Lower lobe of right lung (tissue), 2 donors: ENCODE data around the gene NLRP8. TPM values are rescaled to one million over a fixed set of nuclear protein-coding genes. Genes with fewer than 3 reads are reported as not detected.
"Not testable (repeated sequence)": the region's sequence is repeated elsewhere in the genome, so short reads cannot be mapped to it uniquely, and the experiment has no call there.

ENCODE experiments used
- ATAC-seq, 2 donors: fragments of 200-7000 bp; cut with Tn5 transposase; one replicate each; pipeline ENCODE4 v1.9.1; 2020 to 2022; ENCODE audit warnings: mild to moderate bottlenecking in 2 of 2, moderate library complexity in 2 of 2
- DNase-seq: peaks from one replicate; pipeline ENCODE4 v3.0.0-alpha.2; 2020
- H3K27ac ChIP-seq: fragments of 200-600 bp; one replicate; pipeline ENCODE4 v1.8.0; 2022
- H3K27me3 ChIP-seq: fragments of 200-600 bp; one replicate; pipeline ENCODE4 v1.8.0; 2022; ENCODE audit warnings: low read depth
- H3K36me3 ChIP-seq: fragments of 200-600 bp; one replicate; pipeline ENCODE4 v1.8.0; 2022; ENCODE audit warnings: mild to moderate bottlenecking
- H3K4me1 ChIP-seq: fragments of 200-600 bp; one replicate; pipeline ENCODE4 v1.8.0; 2022
- H3K4me3 ChIP-seq: fragments of 200-600 bp; one replicate; pipeline ENCODE4 v1.8.0; 2022; ENCODE audit warnings: mild to moderate bottlenecking
- H3K9me3 ChIP-seq: fragments of 200-600 bp; one replicate; pipeline ENCODE4 v1.8.0; 2022
- CTCF ChIP-seq: fragments of 200-600 bp; IDR thresholded peaks from one replicate; pipeline ENCODE4 v1.8.0; 2022; ENCODE audit warnings: antibody characterized with exemption, mild to moderate bottlenecking
- intact Hi-C: fragments of 100-400 bp; cut with DNase I; formaldehyde crosslinking; loops from one replicate; pipeline ENCODE4 v1.11.0; 2022
- total RNA-seq: library from RNA; stranded (reverse); fragmentation: NEBNext Ultra II Directional; extraction: Animal tissue kit (Norgen Biotek cat#: 25700); gene quantifications from one replicate; pipeline ENCODE4 v1.2.1, GENCODE V29; 2021
- donor health status: DM: no; HTN: yes; CAD: no; lungs with severe emphysema.

The NLRP8 gene
- total RNA-seq, 1 donor from 2014 or later, result not detected

GRCh38 chr19:55927991-55928390 is 19.6 kb upstream of the NLRP8 start:
- Histone ChIP-seq H3K4me1 (no peaks in the 10 kb centered on the region), H3K4me3 (no peak overlapping the region), H3K9me3 (no peaks in the 10 kb centered on the region), H3K27ac (no peak overlapping the region), H3K36me3 (no peaks in the 10 kb centered on the region), H3K27me3 (no peaks in the 10 kb centered on the region)
- intact Hi-C loops, result no loop called here
- no peak for TF ChIP-seq CTCF
- ATAC-seq, result no peak
- no peak for DNase-seq

- H3K4me1 ChIP-seq, H3K9me3 ChIP-seq, H3K4me3 ChIP-seq, DNase-seq, intact Hi-C loops, H3K27me3 ChIP-seq, H3K27ac ChIP-seq, ATAC-seq, H3K36me3 ChIP-seq: not testable (repeated sequence)
Measured at GRCh38 chr19:55929258-55929657, 18.4 kb upstream of the NLRP8 start.

- Histone ChIP-seq H3K9me3 (no peaks in the 10 kb centered on the region), H3K27me3 (no peaks in the 10 kb centered on the region), H3K4me1 (no peaks in the 10 kb centered on the region), H3K27ac (no peak overlapping the region), H3K36me3 (no peaks in the 10 kb centered on the region), H3K4me3 (no peak overlapping the region)
- no peak for TF ChIP-seq CTCF
- DNase-seq, result no peak
- no peak for ATAC-seq
- intact Hi-C loops, result no loop called here
Measured at GRCh38 chr19:55930996-55931515, 16.6 kb upstream of the NLRP8 start.

- no peak for TF ChIP-seq CTCF
- DNase-seq (no peak), ATAC-seq (no peak)
- Histone ChIP-seq H3K9me3 (no peaks in the 10 kb centered on the region), H3K4me3 (no peak within 1 kb of the TSS), H3K27me3 (no peaks in the 10 kb centered on the region), H3K27ac (no peak within 1 kb of the TSS), H3K36me3 (no peaks in the 10 kb centered on the region), H3K4me1 (no peaks in the 10 kb centered on the region)
- intact Hi-C loops, result no loop called here
Measured at GRCh38 chr19:55931936-55932386, 15.7 kb upstream of the NLRP8 start, which contains the start of gene NLRP13. Gene NLRP13, minus strand, starts transcription at chr19:55932336. Its CDS starts 25 bp downstream, at chr19:55932311.

GRCh38 chr19:55935206-55935605 is 12.4 kb upstream of the NLRP8 start:
- Histone ChIP-seq H3K4me3 (no peak overlapping the region), H3K27ac (no peak overlapping the region), H3K36me3 (no peaks in the 10 kb centered on the region), H3K27me3 (no peaks in the 10 kb centered on the region), H3K9me3 (no peaks in the 10 kb centered on the region), H3K4me1 (no peaks in the 10 kb centered on the region)
- no peak for TF ChIP-seq CTCF
- no peak for ATAC-seq
- no peak for DNase-seq
- intact Hi-C loops, result no loop called here

- intact Hi-C loops, result no loop called here
- no peak for DNase-seq
- Histone ChIP-seq H3K9me3 (no peaks in the 10 kb centered on the region), H3K4me1 (no peaks in the 10 kb centered on the region), H3K36me3 (no peaks in the 10 kb centered on the region), H3K4me3 (no peak overlapping the region), H3K27ac (no peak overlapping the region), H3K27me3 (no peaks in the 10 kb centered on the region)
- TF ChIP-seq CTCF, result no peak
- ATAC-seq, result no peak
Measured at GRCh38 chr19:55939206-55939605, 8.4 kb upstream of the NLRP8 start.
